Fibroblast of skin of right biceps (primary cell): ENCODE results near the gene SETD4.
A peak's percentile ranks its signal among the peaks of the same experiment; 100 is the strongest.
"Not testable (repeated sequence)": the region's sequence is repeated elsewhere in the genome, so short reads cannot be mapped to it uniquely, and the experiment has no call there.

Source experiments
- DNase-seq: peaks from one replicate; pipeline ENCODE4 v3.0.0-alpha.2; 2013

Gene SETD4, protein sequence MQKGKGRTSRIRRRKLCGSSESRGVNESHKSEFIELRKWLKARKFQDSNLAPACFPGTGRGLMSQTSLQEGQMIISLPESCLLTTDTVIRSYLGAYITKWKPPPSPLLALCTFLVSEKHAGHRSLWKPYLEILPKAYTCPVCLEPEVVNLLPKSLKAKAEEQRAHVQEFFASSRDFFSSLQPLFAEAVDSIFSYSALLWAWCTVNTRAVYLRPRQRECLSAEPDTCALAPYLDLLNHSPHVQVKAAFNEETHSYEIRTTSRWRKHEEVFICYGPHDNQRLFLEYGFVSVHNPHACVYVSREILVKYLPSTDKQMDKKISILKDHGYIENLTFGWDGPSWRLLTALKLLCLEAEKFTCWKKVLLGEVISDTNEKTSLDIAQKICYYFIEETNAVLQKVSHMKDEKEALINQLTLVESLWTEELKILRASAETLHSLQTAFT

DNA sequence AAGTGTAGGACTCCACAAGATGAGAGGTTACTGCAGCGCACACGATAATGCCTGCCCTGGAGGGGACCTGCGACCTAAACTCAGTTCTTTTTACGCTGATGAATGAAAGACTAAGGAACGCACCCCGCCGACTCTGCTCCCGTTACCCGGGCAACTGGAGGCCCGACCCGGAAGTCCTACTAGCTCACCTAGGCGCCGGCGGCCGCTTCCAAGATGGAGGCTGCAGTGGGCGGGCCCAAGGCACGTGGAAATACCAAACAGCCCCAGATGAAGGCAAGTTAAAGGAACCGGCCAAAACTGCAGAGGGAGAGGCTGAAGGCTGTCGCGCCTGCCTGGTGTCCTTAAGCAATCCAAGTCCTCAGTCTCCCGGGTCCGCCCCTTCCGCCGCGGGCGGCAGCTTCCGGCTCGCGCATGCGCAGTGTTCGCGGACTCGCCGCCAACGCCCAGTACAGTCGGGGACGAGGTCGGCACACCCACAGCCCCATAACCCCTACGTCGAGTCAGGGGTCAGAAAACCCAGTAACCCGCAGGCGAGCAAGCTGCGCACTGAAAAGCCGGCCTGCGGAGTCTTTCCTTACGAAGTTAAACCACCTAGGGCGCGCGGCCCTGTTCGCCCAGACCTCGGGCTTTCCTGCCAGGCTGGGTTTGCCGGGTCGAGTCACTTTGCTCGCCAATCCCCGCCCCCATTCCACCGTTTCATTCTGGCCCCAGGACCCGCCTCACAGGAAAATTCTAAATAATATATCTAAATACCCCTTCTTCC is at the start of gene SETD4:
Gene SETD4 (minus strand): TSS at position 368 of the 763 bp plus-strand sequence. CDS start 1,638 bp downstream, outside the sequence.
- peak; percentile 95 for DNase-seq

DNA sequence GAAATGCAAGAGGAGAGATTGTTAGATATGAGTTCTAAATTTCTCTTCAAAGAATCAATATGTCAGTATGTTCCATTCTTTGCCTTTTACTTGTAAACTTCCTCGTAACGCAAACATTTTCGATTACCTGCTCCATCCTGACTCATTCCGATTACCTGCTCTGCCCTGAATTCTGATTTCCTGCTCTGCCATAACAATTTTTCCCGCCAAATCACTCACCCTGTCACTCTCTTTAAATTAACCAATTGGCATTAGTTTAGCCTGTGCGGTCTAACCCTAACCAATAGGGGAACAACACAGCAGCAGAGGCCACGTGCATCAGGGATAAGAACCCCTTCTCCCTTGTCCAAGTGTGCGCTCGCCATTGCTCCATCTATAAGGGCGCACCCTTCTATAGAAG is 49.5 kb upstream of the SETD4 start:
- no peak for DNase-seq

GRCh38 chr21:36105327-36105842 is 45.1 kb upstream of the SETD4 start:
- DNase-seq: no peak

GRCh38 chr21:36104317-36105300 is 44.3 kb upstream of the SETD4 start:
- peak; percentile 55 for DNase-seq

DNA sequence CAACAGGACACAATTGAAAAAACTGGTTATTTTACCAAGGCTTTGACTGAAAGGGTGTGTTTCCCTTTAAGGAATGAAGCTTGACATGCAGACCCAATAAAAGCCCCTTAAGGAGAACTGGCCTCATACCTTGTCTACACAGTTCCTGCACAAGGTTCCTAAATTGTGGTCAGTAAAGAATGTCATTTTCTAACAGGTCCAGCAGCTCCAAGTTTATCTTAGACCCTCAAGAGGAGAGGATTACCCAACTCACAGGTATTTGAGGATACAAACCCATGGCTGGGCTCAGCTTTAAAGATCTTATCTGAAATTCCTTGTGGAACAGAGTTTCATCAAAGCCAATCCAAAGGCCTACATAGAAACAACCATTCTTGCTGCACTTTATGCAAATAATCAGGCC is 43.1 kb upstream of the SETD4 start:
- no peak for DNase-seq

- DNase-seq: no peak
These were observed 40.8 kb upstream of the SETD4 start for GRCh38 chr21:36100971-36101641.

GRCh38 chr21:36099695-36100211 is 39.4 kb upstream of the SETD4 start:
- DNase-seq: not testable (repeated sequence)

DNA sequence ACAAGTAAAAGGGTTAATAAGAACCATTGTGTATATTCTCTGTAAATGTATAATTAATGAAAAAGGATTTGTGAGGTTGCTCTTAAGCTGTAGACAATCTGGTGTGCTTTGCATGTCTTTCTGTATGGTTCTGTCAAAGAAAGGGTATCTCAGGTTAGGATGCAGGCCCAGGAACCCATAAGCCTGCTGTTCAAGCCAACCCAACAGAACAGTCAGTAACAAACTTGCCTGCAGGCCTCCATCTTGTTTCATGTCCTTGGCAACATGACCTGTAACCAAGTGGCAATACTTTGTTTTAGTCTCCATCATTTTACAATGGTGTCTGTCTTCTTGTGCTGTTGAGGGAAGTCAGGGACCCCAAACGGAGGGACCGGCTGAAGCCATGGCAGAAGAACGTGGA is 38.7 kb upstream of the SETD4 start:
- DNase-seq: no peak

DNA sequence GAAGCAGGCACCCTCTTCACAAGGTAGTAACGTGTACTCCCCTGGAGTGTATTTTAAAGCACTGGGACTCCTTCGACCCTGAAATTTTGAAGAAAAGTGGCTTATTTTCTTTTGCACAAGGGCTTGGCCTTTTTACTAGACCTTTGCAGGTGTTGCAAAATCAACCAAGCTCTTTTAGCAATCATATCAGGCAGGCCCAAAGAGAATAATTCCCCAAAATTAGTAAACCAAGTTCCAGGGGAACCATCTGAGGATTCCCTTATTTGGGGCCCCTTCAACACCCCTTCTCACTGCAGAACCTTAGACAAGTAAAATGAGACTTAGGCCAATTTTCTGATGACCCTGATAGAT is 37.8 kb upstream of the SETD4 start:
- no peak for DNase-seq

- DNase-seq: peak; percentile 5
These were observed 37.3 kb upstream of the SETD4 start for GRCh38 chr21:36097427-36098181.

- DNase-seq: no peak
These were observed 36.3 kb upstream of the SETD4 start for GRCh38 chr21:36096398-36097290.

GRCh38 chr21:36093512-36093911 is 33.2 kb upstream of the SETD4 start:
- DNase-seq: no peak

DNA sequence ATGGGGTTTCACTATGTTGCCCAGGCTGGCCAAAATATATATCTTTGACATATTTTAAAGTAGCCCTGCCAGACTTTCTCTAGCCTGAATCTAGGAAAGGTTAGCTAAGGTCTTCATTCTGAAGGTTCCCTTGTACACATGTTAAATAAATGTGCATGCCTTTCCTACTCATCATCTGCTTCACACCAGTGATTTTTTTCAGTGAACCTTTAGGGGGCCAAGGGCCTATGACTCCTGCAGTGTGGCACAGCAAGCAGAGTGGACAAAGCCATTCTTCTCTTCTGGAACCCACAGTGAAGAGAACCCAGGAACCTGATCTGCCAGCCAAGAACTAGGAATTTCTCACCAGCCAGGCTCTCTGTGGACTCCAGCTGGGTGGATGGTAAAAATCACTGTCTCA is 32.4 kb upstream of the SETD4 start:
- DNase-seq: no peak

- DNase-seq: no peak
These were observed 29.6 kb upstream of the SETD4 start for GRCh38 chr21:36089946-36090345.

DNA sequence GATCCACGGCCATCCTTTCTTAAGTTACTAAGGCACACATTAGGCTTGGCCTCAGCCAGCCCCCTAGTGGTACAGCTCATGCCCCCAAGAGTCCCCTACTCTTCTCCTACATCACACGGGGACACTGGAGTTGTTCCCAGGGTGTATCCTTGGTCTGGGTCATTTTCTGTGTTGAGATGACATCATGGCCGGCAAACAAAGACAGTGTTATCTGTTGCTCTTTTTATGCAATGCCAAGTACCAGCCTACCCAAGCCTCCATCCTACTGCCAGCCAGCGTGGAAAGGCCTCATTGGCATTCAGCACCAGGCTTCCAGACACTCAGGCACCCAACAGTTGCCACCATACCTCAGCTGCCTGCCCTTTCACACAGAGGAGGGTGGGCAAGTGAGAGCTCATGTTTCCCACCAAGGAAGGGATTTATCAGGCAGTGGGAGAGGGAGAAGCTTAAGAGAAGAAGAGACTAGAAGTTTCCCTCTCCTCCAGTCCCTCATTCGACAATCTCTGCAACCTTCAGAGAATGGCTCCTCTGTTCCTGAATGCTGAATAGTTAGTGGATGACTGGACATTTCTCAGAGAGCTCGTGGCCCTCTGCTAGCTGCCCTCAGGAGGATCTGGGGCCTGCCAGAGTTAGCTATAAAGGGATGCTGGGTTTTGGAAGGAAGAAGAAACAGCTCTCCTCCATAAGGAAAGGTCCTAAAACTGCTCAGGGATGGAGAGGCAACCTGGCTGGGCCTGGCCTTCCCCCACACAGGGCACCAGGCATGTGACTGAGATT is 27.2 kb upstream of the SETD4 start:
- DNase-seq: no peak

GRCh38 chr21:36082237-36082664 is 21.9 kb upstream of the SETD4 start:
- DNase-seq: no peak

- no peak for DNase-seq
These were observed 20.1 kb upstream of the SETD4 start for GRCh38 chr21:36080386-36080785.

GRCh38 chr21:36079671-36080070 is 19.3 kb upstream of the SETD4 start:
- no peak for DNase-seq

DNA sequence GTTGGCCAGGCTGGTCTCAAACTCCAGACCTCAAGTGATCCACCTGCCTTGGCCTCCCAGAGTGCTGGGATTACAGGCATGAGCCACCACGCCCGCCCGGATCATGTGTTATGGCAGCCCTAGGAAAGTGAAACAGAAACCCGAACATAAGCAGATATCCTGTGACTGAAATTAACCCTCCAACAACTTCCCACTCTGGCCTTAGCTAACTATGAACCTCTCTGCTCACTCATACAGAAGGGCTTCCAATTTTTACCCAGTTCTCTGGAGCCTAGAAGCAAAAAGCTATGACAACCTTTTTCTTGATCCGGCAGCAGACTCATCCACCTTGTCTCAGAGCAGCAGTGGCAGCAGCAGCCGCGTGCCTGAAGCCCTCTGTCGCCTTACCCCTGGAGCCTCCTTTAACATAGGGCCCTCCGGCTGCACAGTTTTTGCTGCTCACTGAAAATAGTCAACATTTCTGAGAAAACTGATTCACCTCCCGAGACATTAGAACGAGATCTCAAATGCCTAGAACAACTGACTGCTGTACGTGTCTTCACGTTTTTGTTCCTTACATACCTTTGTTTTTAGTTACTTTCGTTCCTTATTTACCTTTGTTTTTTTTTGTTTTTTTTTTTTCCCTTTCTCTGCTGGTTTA is 18.8 kb upstream of the SETD4 start:
- no peak for DNase-seq
